Esophagus muscularis mucosa (tissue), 4 donors: ENCODE measurements around the gene MTREX.

ENCODE experiments used
- CTCF ChIP-seq, 3 experiments: fragments of 200-600 bp in 2 of 3; fragments of 450-650 bp in 1 of 3; sonication (generic) in 2 of 3; IDR thresholded peaks; one replicate each; pipeline ENCODE4 v1.5.1; 2017 to 2019; ENCODE audit warnings: antibody characterized with exemption in 3 of 3, mild to moderate bottlenecking in 2 of 3, moderate library complexity in 1 of 3
- EP300 ChIP-seq: sonication (generic); formaldehyde crosslinking; IDR thresholded peaks from one replicate; pipeline ENCODE4 v1.6.1; 2017; ENCODE audit warnings: antibody characterized with exemption
- POLR2A ChIP-seq: fragments of 450-650 bp; IDR thresholded peaks from one replicate; pipeline ENCODE4 v1.6.1; 2017; ENCODE audit warnings: antibody characterized with exemption, moderate library complexity, mild to moderate bottlenecking, low read depth
- POLR2AphosphoS5 ChIP-seq, 2 donors: sonication (generic); formaldehyde crosslinking; IDR thresholded peaks; one replicate each; pipeline ENCODE4 v1.6.1; 2017; ENCODE audit warnings: antibody characterized with exemption in 2 of 2

GRCh38 chr5:55384072-55384471, 76.3 kb downstream of the MTREX start:
- TF ChIP-seq CTCF (IDR thresholded peaks at IDR 0.05) = no peak
- TF ChIP-seq POLR2AphosphoS5 (IDR thresholded peaks at IDR 0.05) = no peak
- no peak for TF ChIP-seq POLR2A
- no peak for TF ChIP-seq EP300
